Right lobe of liver (tissue), 6 donors: ENCODE measurements around the gene EDN1. TPM values are rescaled to one million over a fixed set of nuclear protein-coding genes. Genes with fewer than 3 reads are reported as not detected.

ENCODE experiments used
- ATAC-seq, 4 donors: fragments of 200-7000 bp; cut with Tn5 transposase; one replicate each; pipeline ENCODE4 v1.9.1; 2020; ENCODE audit warnings: mild to moderate bottlenecking in 4 of 4, moderate library complexity in 4 of 4
- DNase-seq, 3 donors: peaks; one replicate each; pipeline ENCODE4 v3.0.0-alpha.2; 2020
- H3K27ac ChIP-seq, 3 donors: fragments of 200-600 bp; one replicate each; pipeline ENCODE4 v1.8.0; 2022
- H3K27me3 ChIP-seq, 2 donors: fragments of 200-600 bp; one replicate each; pipeline ENCODE4 v1.8.0; 2022
- H3K36me3 ChIP-seq, 4 donors: fragments of 200-600 bp; sonication (generic) in 1 of 4; one replicate each; pipeline versions ENCODE4 v1.5.1 to v1.8.0; 2017 to 2022; ENCODE audit warnings: control low read depth in 1 of 4
- H3K4me1 ChIP-seq, 4 donors: fragments of 200-600 bp; sonication (generic) in 1 of 4; one replicate each; pipeline versions ENCODE4 v1.5.1 to v1.8.0; 2017 to 2022; ENCODE audit warnings: control low read depth in 1 of 4
- H3K4me3 ChIP-seq, 3 donors: fragments of 200-600 bp; one replicate each; pipeline ENCODE4 v1.8.0; 2022
- H3K9me3 ChIP-seq, 4 donors: fragments of 200-600 bp; sonication (generic) in 1 of 4; one replicate each; pipeline versions ENCODE4 v1.5.1 to v1.8.0; 2017 to 2022; ENCODE audit warnings: control low read depth in 1 of 4
- POLR2A ChIP-seq: fragments of 450-650 bp; IDR thresholded peaks from one replicate; pipeline ENCODE4 v1.6.1; 2017; ENCODE audit warnings: antibody characterized with exemption, mild to moderate bottlenecking
- WGBS: methylation state at CpG from one replicate; pipeline ENCODE4 v1.1.6; 2018; ENCODE audit warnings: low coverage, low lambda C conversion rate; ENCODE audit not compliant: insufficient coverage; ENCODE audit errors: missing lambda C conversion rate; 5-methylcytosine and 5-hydroxymethylcytosine counted together
- intact Hi-C, 2 donors: fragments of 100-400 bp; cut with DNase I; formaldehyde crosslinking; loops; one replicate each; pipeline versions ENCODE4 v1.11.2 to v1.14.1; 2022
- total RNA-seq, 6 experiments: library from RNA; depleted of rRNA in 2 of 6; stranded (reverse); fragments of >200 nt in 2 of 6; fragmentation: NEBNext Ultra II Directional in 3 of 6; extraction: Animal tissue kit (Norgen Biotek cat#: 25700) in 3 of 6; gene quantifications; one replicate each; pipeline versions ENCODE4 v1.1.0 to v1.2.4, GENCODE V29; 2016 to 2023
- TF ChIP-seq, protein P1 (sequence below), 4 donors: fragments of 200-600 bp in 3 of 4; fragments of 450-650 bp in 1 of 4; IDR thresholded peaks; one replicate each; pipeline versions ENCODE4 v1.5.1 to v1.8.0; 2016 to 2022; ENCODE audit warnings: antibody characterized with exemption in 4 of 4, mild to moderate bottlenecking in 2 of 4
- donor health status: DM: no; HTN: yes; CAD: no.
- donor health status: DM: no; HTN: no; CAD: no.
- donor health status: DM: no; HTN: no; CAD: no.
- donor health status: DM: no; HTN: yes; CAD: no.
- donor health status: DM: no; HTN: yes; CAD: no.

The EDN1 gene
- total RNA-seq, 6 experiments from 2014 or later = 0.18 to 6.8 (median 1.4) TPM

GRCh38 chr6:12277386-12277785 lies 12.8 kb upstream of the EDN1 start:
- no peak overlapping the region for H3K4me3 ChIP-seq
- peaks cover 0 to 10% (median 2%) of the 10 kb centered on the region in 4 donors for H3K4me1 ChIP-seq
- H3K27ac ChIP-seq = no peak overlapping the region
- no peaks in the 10 kb centered on the region for H3K36me3 ChIP-seq
- WGBS = 77% methylated on average over 9 of the region's 9 CpGs
- no peaks in the 10 kb centered on the region for H3K27me3 ChIP-seq
- intact Hi-C loops = no loop called here
- H3K9me3 ChIP-seq = no peaks in the 10 kb centered on the region
- ATAC-seq (no peak), DNase-seq (no peak)
- TF ChIP-seq POLR2A = no peak
- TF ChIP-seq, protein P1, sequence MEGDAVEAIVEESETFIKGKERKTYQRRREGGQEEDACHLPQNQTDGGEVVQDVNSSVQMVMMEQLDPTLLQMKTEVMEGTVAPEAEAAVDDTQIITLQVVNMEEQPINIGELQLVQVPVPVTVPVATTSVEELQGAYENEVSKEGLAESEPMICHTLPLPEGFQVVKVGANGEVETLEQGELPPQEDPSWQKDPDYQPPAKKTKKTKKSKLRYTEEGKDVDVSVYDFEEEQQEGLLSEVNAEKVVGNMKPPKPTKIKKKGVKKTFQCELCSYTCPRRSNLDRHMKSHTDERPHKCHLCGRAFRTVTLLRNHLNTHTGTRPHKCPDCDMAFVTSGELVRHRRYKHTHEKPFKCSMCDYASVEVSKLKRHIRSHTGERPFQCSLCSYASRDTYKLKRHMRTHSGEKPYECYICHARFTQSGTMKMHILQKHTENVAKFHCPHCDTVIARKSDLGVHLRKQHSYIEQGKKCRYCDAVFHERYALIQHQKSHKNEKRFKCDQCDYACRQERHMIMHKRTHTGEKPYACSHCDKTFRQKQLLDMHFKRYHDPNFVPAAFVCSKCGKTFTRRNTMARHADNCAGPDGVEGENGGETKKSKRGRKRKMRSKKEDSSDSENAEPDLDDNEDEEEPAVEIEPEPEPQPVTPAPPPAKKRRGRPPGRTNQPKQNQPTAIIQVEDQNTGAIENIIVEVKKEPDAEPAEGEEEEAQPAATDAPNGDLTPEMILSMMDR (IDR thresholded peaks at IDR 0.05) = no peak

DNA sequence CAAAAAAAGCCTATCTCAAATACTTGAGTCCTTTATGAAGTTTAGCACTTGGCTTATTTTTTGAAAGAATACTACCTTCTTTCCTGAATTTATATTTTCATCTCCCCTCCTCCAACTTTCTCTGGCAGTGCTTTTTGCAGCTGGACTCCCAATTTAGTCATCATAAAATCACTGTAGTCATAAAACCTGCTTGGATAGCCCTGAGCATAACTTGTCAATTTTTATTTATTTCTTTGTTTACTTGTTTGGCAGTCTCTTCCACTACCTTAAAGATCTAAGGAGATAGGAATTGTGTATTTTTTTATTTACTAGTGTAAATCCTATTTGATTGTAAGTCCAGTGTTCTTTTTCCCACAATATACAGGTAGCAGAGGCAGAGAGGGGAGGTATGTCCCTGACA lies 11.2 kb upstream of the EDN1 start:
- no peak for TF ChIP-seq POLR2A
- TF ChIP-seq, protein P1 (IDR thresholded peaks at IDR 0.05) = no peak
- no peaks in the 10 kb centered on the region for H3K9me3 ChIP-seq
- H3K36me3 ChIP-seq = no peaks in the 10 kb centered on the region
- no peaks in the 10 kb centered on the region for H3K27me3 ChIP-seq
- intact Hi-C loops = no loop called here
- H3K27ac ChIP-seq = no peak overlapping the region
- no peak overlapping the region for H3K4me3 ChIP-seq
- no peak for DNase-seq
- peaks cover 0 to 10% (median 2%) of the 10 kb centered on the region in 4 donors for H3K4me1 ChIP-seq
- ATAC-seq = no peak

DNA sequence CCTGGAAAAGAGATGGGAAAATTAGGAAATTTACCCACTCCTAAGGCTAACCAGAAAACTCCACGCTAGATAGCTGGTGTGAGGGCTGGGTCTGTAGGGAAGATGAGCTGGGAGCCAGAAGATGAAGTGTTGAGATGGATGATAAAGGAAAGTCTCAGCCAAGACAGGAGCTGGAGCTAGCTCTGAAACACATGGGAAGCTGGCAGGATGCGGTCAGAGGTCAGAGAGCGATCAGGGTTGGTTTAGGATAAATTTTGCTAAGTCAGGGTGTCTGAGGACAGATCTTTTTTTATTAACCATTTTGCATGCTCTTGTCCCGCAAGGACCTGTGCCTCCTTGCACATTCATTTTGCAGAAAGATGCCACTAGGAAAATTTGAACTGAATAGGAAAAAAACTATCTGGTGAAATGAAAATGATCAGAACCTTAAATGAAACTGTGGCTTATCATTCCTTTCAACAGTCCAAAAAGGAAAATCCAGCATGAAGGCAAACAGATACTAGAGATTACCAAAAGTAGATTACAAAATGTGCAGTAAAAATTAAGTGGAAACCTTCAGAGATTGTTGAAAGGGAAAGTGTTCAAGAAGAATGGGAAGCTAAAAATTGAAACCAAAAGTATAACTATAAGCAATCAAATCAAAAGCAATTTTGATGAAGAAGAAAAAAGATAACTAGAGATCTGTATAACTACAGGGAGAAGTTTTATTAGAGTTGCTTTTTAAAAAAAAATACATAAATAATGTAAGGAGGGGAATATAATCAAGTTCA lies 10.7 kb upstream of the EDN1 start:
- DNase-seq = peak in 1 of 3 donors; percentile 53
- TF ChIP-seq, protein P1 (IDR thresholded peaks at IDR 0.05) = no peak
- TF ChIP-seq POLR2A = no peak
- Histone ChIP-seq H3K4me3 (no peak overlapping the region), H3K27me3 (no peaks in the 10 kb centered on the region), H3K9me3 (no peaks in the 10 kb centered on the region), H3K4me1 (peaks cover 0 to 10% (median 2%) of the 10 kb centered on the region in 4 donors), H3K36me3 (no peaks in the 10 kb centered on the region), H3K27ac (peak overlapping the region in 1 of 3 donors; percentile 29)
- intact Hi-C loops = no loop called here
- peak; percentile 73 to 93 (median 80) for ATAC-seq
- WGBS = 31% methylated on average over 4 of the region's 4 CpGs

DNA sequence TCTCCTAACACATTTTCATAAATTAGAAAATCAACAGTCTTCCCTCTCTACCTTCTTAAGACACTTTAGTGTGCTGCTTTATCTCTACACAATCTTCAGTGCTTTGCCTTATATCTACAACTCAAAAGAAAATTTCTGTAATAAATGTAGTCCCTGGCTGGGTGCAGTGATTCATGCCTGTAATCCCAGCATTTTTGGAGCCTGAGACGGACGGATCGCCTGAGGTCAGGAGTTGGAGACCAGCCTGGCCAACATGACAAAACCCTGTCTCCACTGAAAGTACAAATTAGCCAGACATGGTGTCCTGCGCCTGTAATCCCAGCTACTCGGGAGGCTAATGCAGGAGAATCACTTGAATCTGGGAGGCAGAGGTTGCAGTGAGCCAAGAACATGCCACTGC lies 9.7 kb upstream of the EDN1 start:
- H3K4me1 ChIP-seq = peaks cover 0 to 10% (median 2%) of the 10 kb centered on the region in 4 donors
- 77% methylated on average over 5 of the region's 5 CpGs for WGBS
- ATAC-seq (no peak), DNase-seq (no peak)
- intact Hi-C loops = no loop called here
- H3K9me3 ChIP-seq = no peaks in the 10 kb centered on the region
- no peaks in the 10 kb centered on the region for H3K36me3 ChIP-seq
- no peak overlapping the region for H3K27ac ChIP-seq
- TF ChIP-seq POLR2A = no peak
- TF ChIP-seq, protein P1 (IDR thresholded peaks at IDR 0.05) = no peak
- H3K27me3 ChIP-seq = no peaks in the 10 kb centered on the region
- H3K4me3 ChIP-seq = no peak overlapping the region
